Trophoblast cell (in vitro differentiated cells and primary cell): ENCODE data around the gene RAB11FIP4.
A peak's percentile ranks its signal among the peaks of the same experiment; 100 is the strongest.

Experiments
- DNase-seq, 2 donors: peaks; one replicate each; pipeline ENCODE4 v3.0.0-alpha.2; 2016
- H2AFZ ChIP-seq: 2 replicates; pipeline ENCODE4 v1.6.1; 2013; ENCODE audit warnings: low read length, moderate library complexity, mild to moderate bottlenecking; ENCODE audit not compliant: insufficient read depth, poor library complexity
- H2AK5ac ChIP-seq: 2 replicates; pipeline ENCODE4 v1.6.1; 2013; ENCODE audit warnings: mild to moderate bottlenecking, low read length
- H2BK120ac ChIP-seq: 2 replicates; pipeline ENCODE4 v1.6.1; 2013; ENCODE audit warnings: low read length, mild to moderate bottlenecking, moderate library complexity; ENCODE audit not compliant: insufficient read depth, poor library complexity
- H2BK12ac ChIP-seq: 2 replicates; pipeline ENCODE4 v1.6.1; 2013; ENCODE audit warnings: mild to moderate bottlenecking, low read length, moderate library complexity
- H2BK5ac ChIP-seq: 2 replicates; pipeline ENCODE4 v1.6.1; 2013; ENCODE audit warnings: low read length, low read depth, moderate library complexity, mild to moderate bottlenecking; ENCODE audit not compliant: poor library complexity
- H3K14ac ChIP-seq: 2 replicates; pipeline ENCODE4 v1.6.1; 2013; ENCODE audit warnings: mild to moderate bottlenecking, low read length
- H3K18ac ChIP-seq: 2 replicates; pipeline ENCODE4 v1.6.1; 2013; ENCODE audit warnings: mild to moderate bottlenecking, low read length
- H3K23ac ChIP-seq: 2 replicates; pipeline ENCODE4 v1.6.1; 2013; ENCODE audit warnings: low read length
- H3K27ac ChIP-seq: 2 replicates; pipeline ENCODE4 v1.5.1; 2013; ENCODE audit warnings: low read depth, mild to moderate bottlenecking, inconsistent platforms, low read length, moderate library complexity
- H3K27me3 ChIP-seq: 2 replicates; pipeline ENCODE4 v1.6.1; 2013; ENCODE audit warnings: inconsistent platforms, mild to moderate bottlenecking, low read length, moderate library complexity; ENCODE audit not compliant: insufficient read depth
- H3K36me3 ChIP-seq, 2 experiments: 1 replicate in 1 of 2; 2 replicates in 1 of 2; pipeline ENCODE4 v1.6.1; 2013; ENCODE audit warnings: low read length in 2 of 2, mild to moderate bottlenecking in 2 of 2, moderate library complexity in 1 of 2; ENCODE audit not compliant: insufficient read depth in 2 of 2, control insufficient read depth in 1 of 2
- H3K4ac ChIP-seq: 2 replicates; pipeline ENCODE4 v1.6.1; 2013; ENCODE audit warnings: low read depth, mild to moderate bottlenecking, low read length, moderate library complexity
- H3K4me1 ChIP-seq, 2 experiments: 1 replicate in 1 of 2; 2 replicates in 1 of 2; pipeline ENCODE4 v1.6.1; 2013; ENCODE audit warnings: low read length in 2 of 2, mild to moderate bottlenecking in 2 of 2, moderate library complexity in 1 of 2; ENCODE audit not compliant: insufficient read depth in 2 of 2, control insufficient read depth in 1 of 2
- H3K4me2 ChIP-seq: 2 replicates; pipeline ENCODE4 v1.6.1; 2013; ENCODE audit warnings: inconsistent platforms, mild to moderate bottlenecking, low read length, moderate library complexity
- H3K4me3 ChIP-seq: 2 replicates; pipeline ENCODE4 v1.5.1; 2013; ENCODE audit warnings: mild to moderate bottlenecking, low read depth, low read length, inconsistent platforms
- H3K79me1 ChIP-seq: one replicate; pipeline ENCODE4 v1.6.1; 2013; ENCODE audit warnings: low read length
- H3K79me2 ChIP-seq: 2 replicates; pipeline ENCODE4 v1.6.1; 2013; ENCODE audit warnings: low read length, mild to moderate bottlenecking; ENCODE audit not compliant: control insufficient read depth, insufficient read depth, poor library complexity
- H3K9ac ChIP-seq: 2 replicates; pipeline ENCODE4 v1.6.1; 2013; ENCODE audit warnings: mild to moderate bottlenecking, low read length
- H3K9me3 ChIP-seq: 2 replicates; pipeline ENCODE4 v1.6.1; 2013; ENCODE audit warnings: low read depth, mild to moderate bottlenecking, control low read depth, inconsistent platforms, low read length; ENCODE audit not compliant: insufficient read depth
- H4K12ac ChIP-seq: 2 replicates; pipeline ENCODE4 v1.6.1; 2013; ENCODE audit warnings: low read depth, mild to moderate bottlenecking, low read length, moderate library complexity
- H4K8ac ChIP-seq: 2 replicates; pipeline ENCODE4 v1.6.1; 2013; ENCODE audit warnings: low read depth, mild to moderate bottlenecking, low read length, moderate library complexity
- H4K91ac ChIP-seq: one replicate; pipeline ENCODE4 v1.6.1; 2013; ENCODE audit warnings: low read depth, mild to moderate bottlenecking, low read length, moderate library complexity
- WGBS: extraction: QIAGEN DNeasy Blood & Tissue Kit; methylation state at CpG from one replicate; pipeline ENCODE4 v1.1.7; 2013; ENCODE audit warnings: missing lambda C conversion rate; ENCODE audit not compliant: insufficient read length, insufficient coverage; ENCODE audit errors: extremely low coverage; 5-methylcytosine and 5-hydroxymethylcytosine counted together

The RAB11FIP4 gene

DNA sequence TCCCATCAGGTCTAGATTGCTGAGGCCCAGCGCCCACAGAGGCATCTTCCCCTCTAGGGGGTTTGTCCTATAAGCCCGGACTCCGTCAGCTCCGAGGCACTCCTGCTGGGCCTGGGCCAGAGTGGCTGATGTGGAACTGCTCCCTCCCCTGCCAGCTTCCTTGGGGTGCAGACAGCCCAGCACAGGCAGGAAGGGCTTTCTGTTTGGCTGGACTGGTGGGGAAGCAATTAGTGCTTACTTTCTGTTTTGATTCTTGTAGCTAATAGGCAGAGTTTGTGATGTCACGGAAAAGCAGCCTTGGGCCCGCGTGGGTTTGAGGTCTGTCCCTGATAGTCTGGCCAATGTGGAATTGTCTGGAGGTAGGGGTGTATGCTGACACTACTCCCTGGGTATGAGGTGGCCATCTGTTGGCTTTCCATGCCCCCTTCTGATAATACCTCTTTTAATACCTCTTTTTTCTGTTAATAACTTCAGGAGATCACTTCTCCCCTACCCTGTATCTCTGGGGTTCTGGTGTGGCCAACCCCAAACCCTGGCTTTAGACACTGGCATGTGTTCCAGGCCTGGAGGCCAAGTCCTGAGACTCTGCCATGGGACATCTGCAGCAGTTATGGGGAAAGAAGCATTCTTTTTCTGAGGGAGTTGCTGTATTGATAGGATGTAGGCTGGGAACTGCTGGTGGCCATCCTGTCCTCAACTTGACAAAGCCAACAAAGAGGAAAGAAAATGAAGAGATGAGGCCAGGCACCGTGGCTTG is 190.9 kb downstream of the RAB11FIP4 start:
- H3K79me2 ChIP-seq: no peaks in the 10 kb centered on the region
- H3K4ac ChIP-seq: no peak overlapping the region
- no peak overlapping the region for H4K8ac ChIP-seq
- no peak overlapping the region for H3K27ac ChIP-seq
- no peak overlapping the region for H3K4me2 ChIP-seq
- H2BK12ac ChIP-seq: no peak overlapping the region
- H4K12ac ChIP-seq: no peak overlapping the region
- WGBS: no CpG with 5 or more reads among the region's 8 CpGs
- H3K79me1 ChIP-seq: no peaks in the 10 kb centered on the region
- H3K27me3 ChIP-seq: no peaks in the 10 kb centered on the region
- no peak overlapping the region for H2AK5ac ChIP-seq
- H2BK5ac ChIP-seq: no peak overlapping the region
- H2AFZ ChIP-seq: no peak overlapping the region
- peaks cover 8 to 16% of the 10 kb centered on the region in 2 experiments for H3K4me1 ChIP-seq
- no peak overlapping the region for H3K23ac ChIP-seq
- peaks cover 0 to 3% of the 10 kb centered on the region in 2 experiments for H3K36me3 ChIP-seq
- DNase-seq: peak in 1 of 2 donors; percentile 25
- H2BK120ac ChIP-seq: no peak overlapping the region
- no peak overlapping the region for H4K91ac ChIP-seq
- no peak overlapping the region for H3K14ac ChIP-seq
- no peak overlapping the region for H3K9ac ChIP-seq
- no peak overlapping the region for H3K18ac ChIP-seq
- H3K9me3 ChIP-seq: peaks cover 2% of the 10 kb centered on the region
- no peak overlapping the region for H3K4me3 ChIP-seq

DNA sequence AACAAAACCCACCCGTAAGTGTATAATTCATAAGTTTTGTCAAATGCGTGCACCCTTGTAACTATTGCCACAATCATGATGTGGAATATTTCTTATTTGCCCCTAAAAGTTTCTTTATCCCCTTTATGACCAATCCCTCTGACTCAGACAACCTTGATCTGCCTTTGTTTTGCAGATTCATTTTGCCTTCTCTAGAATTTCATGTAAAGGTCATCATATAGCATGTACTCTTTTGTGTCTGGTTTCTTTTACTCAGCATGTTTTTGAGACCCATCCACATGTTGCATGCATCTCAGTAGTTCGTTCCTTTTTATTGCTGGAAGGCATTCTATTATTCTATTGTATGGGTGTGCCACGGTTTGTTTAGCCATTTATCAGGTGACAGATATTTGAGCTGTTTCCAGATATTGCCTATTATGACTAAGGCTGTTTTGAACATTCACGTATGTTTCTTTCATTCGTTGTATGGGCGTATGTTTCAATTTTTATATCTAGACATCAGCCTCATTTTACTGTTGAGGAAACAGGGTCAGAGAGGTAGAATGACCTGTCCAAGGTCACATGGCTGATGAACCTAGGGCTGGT is 192.4 kb downstream of the RAB11FIP4 start:
- H3K18ac ChIP-seq: no peak overlapping the region
- H3K27ac ChIP-seq: no peak overlapping the region
- no peaks in the 10 kb centered on the region for H3K36me3 ChIP-seq
- no peaks in the 10 kb centered on the region for H3K9me3 ChIP-seq
- H3K4ac ChIP-seq: no peak overlapping the region
- no peak overlapping the region for H2AFZ ChIP-seq
- H3K23ac ChIP-seq: no peak overlapping the region
- no peak overlapping the region for H4K12ac ChIP-seq
- no peak overlapping the region for H2AK5ac ChIP-seq
- H3K4me3 ChIP-seq: no peak overlapping the region
- H4K91ac ChIP-seq: no peak overlapping the region
- H2BK5ac ChIP-seq: no peak overlapping the region
- no CpG with 5 or more reads among the region's 7 CpGs for WGBS
- H2BK120ac ChIP-seq: no peak overlapping the region
- no peaks in the 10 kb centered on the region for H3K79me1 ChIP-seq
- H3K14ac ChIP-seq: no peak overlapping the region
- H3K27me3 ChIP-seq: no peaks in the 10 kb centered on the region
- peaks cover 8 to 16% of the 10 kb centered on the region in 2 experiments for H3K4me1 ChIP-seq
- no peak overlapping the region for H4K8ac ChIP-seq
- DNase-seq: no peak
- H2BK12ac ChIP-seq: no peak overlapping the region
- H3K79me2 ChIP-seq: no peaks in the 10 kb centered on the region
- H3K9ac ChIP-seq: no peak overlapping the region
- H3K4me2 ChIP-seq: no peak overlapping the region

DNA sequence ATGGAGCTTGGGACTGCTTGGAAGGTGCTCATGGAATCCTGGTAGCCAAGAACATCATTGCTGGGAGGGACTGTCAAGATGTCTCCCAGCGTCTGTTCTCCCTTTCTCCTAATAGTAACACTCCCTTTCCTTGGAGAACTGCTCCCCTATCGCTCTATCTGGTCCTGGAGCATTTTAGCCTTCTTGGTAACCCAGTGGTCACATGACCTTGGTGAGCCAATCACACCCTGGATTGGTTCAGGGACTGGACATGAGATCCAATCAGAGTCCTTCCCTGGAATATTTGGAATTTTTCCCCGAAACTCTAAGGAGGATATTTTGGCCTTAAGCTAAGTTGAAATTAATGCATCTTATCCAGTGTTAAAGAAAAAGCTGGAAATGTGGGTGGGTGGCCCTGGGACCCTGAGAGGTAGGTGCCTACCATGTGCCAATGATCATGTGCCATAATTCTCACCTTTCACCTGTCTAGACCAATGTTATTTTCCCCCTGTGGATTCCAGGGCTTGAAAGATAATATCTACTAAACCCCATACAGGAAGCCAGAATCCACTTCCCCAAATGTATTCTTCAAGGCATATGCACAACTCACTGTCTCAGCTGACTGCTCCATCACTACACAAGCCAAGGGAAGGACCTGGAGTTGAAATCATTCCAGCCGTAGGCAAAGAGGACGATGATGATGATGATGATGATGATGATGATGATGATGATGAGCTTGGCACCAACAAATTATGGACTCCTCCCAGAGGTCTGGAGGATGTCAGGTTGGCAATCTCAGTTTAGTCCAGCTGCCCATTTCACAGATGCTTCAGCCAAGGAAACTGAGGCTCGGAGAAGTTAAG is 193.2 kb downstream of the RAB11FIP4 start:
- H4K12ac ChIP-seq: no peak overlapping the region
- no peak overlapping the region for H4K8ac ChIP-seq
- no CpG with 5 or more reads among the region's 6 CpGs for WGBS
- H2AK5ac ChIP-seq: no peak overlapping the region
- no peaks in the 10 kb centered on the region for H3K9me3 ChIP-seq
- no peak overlapping the region for H3K4ac ChIP-seq
- H3K4me1 ChIP-seq: peaks cover 8% of the 10 kb centered on the region in 2 experiments
- H2BK12ac ChIP-seq: no peak overlapping the region
- H3K27ac ChIP-seq: no peak overlapping the region
- peak overlapping the region; percentile 4 for H3K9ac ChIP-seq
- no peak overlapping the region for H3K4me3 ChIP-seq
- no peak overlapping the region for H3K14ac ChIP-seq
- no peak overlapping the region for H4K91ac ChIP-seq
- no peak overlapping the region for H2BK120ac ChIP-seq
- H3K79me1 ChIP-seq: no peaks in the 10 kb centered on the region
- no peaks in the 10 kb centered on the region for H3K36me3 ChIP-seq
- no peaks in the 10 kb centered on the region for H3K79me2 ChIP-seq
- H3K4me2 ChIP-seq: no peak overlapping the region
- no peak overlapping the region for H3K18ac ChIP-seq
- no peaks in the 10 kb centered on the region for H3K27me3 ChIP-seq
- no peak overlapping the region for H2BK5ac ChIP-seq
- H2AFZ ChIP-seq: no peak overlapping the region
- DNase-seq: no peak
- no peak overlapping the region for H3K23ac ChIP-seq

DNA sequence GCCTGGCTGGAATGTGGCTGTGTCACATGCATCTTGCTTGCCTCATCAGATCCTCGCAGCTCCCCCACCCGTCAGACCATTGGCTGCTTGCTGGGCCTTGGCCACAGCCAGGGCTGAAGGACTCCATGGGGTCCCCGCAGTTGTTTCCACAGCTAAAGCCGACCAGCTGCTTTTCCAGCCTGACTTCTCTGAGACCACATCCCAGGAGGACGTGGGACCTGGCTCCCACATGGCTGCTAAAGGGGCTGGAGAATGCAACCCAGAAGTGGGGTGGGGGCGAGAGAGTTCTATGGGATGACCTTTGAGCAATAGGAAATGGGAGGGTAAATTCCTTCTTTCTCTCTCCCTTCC is 193.8 kb downstream of the RAB11FIP4 start:
- H2AFZ ChIP-seq: no peak overlapping the region
- WGBS: no CpG with 5 or more reads among the region's 6 CpGs
- no peak overlapping the region for H3K4me3 ChIP-seq
- H3K36me3 ChIP-seq: no peaks in the 10 kb centered on the region
- H3K79me1 ChIP-seq: no peaks in the 10 kb centered on the region
- H3K4ac ChIP-seq: no peak overlapping the region
- no peak overlapping the region for H2AK5ac ChIP-seq
- H3K9ac ChIP-seq: no peak overlapping the region
- H2BK5ac ChIP-seq: no peak overlapping the region
- no peak overlapping the region for H3K23ac ChIP-seq
- no peak overlapping the region for H4K91ac ChIP-seq
- no peaks in the 10 kb centered on the region for H3K9me3 ChIP-seq
- H3K79me2 ChIP-seq: no peaks in the 10 kb centered on the region
- no peak for DNase-seq
- no peak overlapping the region for H4K8ac ChIP-seq
- no peak overlapping the region for H3K4me2 ChIP-seq
- H2BK12ac ChIP-seq: no peak overlapping the region
- H3K14ac ChIP-seq: no peak overlapping the region
- H3K27ac ChIP-seq: no peak overlapping the region
- H3K27me3 ChIP-seq: no peaks in the 10 kb centered on the region
- no peak overlapping the region for H4K12ac ChIP-seq
- H3K4me1 ChIP-seq: peaks cover 7 to 8% of the 10 kb centered on the region in 2 experiments
- no peak overlapping the region for H2BK120ac ChIP-seq
- H3K18ac ChIP-seq: no peak overlapping the region
